ENCODE results near the gene IGSF9.

Gene IGSF9

DNA sequence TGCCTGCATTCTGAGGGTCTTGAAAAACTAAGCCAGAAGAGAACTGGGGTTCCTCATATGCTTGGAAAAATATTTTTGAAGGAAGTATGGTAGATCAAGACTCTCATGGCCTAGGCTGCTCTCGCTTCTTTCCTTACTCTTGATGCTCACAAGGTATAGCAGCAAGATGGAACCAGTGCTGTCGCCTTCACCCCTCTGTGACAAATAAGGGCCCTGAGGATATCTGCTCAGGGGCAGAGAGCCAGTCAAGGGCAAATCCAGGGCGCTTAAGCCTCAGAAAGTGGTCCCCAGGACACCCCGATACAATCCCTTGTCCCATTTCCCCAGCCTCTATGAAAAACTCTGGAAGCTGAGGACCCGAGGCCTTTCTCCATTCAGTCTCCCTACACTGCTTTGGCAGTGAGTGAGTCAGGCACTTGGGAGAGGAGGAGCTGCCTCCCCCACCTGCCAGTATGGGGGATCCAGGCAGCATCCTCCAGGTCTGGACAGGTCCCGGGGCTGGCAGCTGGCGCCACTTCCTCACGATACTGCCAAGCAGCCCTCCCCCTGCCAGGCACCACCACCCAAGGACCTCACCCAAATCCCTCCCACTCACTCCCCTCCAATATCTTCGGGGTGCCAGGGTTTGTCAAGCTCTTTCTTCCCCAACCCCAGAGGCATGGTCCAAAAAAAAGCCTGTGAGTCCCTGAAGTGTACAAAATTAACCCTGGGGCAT, 1.3 kb downstream of the IGSF9 start:
- no peak for DNase-seq (ENCODE audit: extremely low spot score)
- POLR2A ChIA-PET: no interaction called here
- TF ChIP-seq SUZ12 (IDR thresholded peaks at IDR 0.05) (no peak), TARDBP (IDR thresholded peaks at IDR 0.05) (no peak), CTBP1 (IDR thresholded peaks at IDR 0.05; ENCODE audit: borderline replicate concordance) (no peak), LEF1 (IDR thresholded peaks at IDR 0.05; ENCODE audit: borderline replicate concordance) (no peak), ELF4 (IDR thresholded peaks at IDR 0.05) (no peak)
- TF ChIP-seq, protein P1, sequence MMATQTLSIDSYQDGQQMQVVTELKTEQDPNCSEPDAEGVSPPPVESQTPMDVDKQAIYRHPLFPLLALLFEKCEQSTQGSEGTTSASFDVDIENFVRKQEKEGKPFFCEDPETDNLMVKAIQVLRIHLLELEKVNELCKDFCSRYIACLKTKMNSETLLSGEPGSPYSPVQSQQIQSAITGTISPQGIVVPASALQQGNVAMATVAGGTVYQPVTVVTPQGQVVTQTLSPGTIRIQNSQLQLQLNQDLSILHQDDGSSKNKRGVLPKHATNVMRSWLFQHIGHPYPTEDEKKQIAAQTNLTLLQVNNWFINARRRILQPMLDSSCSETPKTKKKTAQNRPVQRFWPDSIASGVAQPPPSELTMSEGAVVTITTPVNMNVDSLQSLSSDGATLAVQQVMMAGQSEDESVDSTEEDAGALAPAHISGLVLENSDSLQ (IDR thresholded peaks at IDR 0.05): no peak
- CTCF ChIA-PET: interaction anchor here (0.8 kb wide), 1 partner anchor 62 kb away, joined by 3 read pairs; no protein-coding TSS in a partner anchor

DNA sequence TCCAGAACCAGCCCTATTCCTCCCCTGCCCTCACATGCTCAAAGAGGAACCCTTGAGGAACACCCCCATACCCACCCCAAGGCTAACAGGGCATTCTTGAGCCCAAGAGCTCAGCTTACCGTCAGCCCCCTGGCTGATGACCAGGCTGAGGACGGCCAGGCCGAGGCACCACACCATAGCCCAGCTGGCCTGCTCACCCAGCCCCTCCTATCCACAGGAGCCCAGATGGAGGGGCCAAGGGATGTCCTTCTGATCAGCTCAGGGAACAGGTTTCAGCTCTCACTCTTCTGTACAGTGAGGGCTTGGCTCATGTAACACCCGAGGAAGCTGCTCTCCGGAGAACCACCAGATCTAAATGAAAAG, 2.2 kb downstream of the IGSF9 start:
- ChIA-PET POLR2A (no interaction called here), CTCF (no interaction called here)
- DNase-seq (ENCODE audit: extremely low spot score): no peak
- TF ChIP-seq ZNF384 (IDR thresholded peaks at IDR 0.05) (no peak), FOXM1 (IDR thresholded peaks at IDR 0.05; ENCODE audit: borderline replicate concordance) (no peak), FOXK2 (IDR thresholded peaks at IDR 0.05) (no peak), SP1 (IDR thresholded peaks at IDR 0.05) (no peak), SUZ12 (IDR thresholded peaks at IDR 0.05) (no peak), ARNT (IDR thresholded peaks at IDR 0.05) (no peak), ELF4 (IDR thresholded peaks at IDR 0.05) (no peak), FOXA1 (IDR thresholded peaks at IDR 0.05) (no peak), CTBP1 (IDR thresholded peaks at IDR 0.05; ENCODE audit: borderline replicate concordance) (no peak), HDGF (IDR thresholded peaks at IDR 0.05; ENCODE audit: borderline replicate concordance) (no peak), TARDBP (IDR thresholded peaks at IDR 0.05) (no peak), NFRKB (IDR thresholded peaks at IDR 0.05) (no peak), L3MBTL2 (conservative IDR thresholded peaks at IDR 0.05) (no peak), LEF1 (IDR thresholded peaks at IDR 0.05; ENCODE audit: borderline replicate concordance) (no peak)
- TF ChIP-seq, protein P1 (IDR thresholded peaks at IDR 0.05): no peak

DNA sequence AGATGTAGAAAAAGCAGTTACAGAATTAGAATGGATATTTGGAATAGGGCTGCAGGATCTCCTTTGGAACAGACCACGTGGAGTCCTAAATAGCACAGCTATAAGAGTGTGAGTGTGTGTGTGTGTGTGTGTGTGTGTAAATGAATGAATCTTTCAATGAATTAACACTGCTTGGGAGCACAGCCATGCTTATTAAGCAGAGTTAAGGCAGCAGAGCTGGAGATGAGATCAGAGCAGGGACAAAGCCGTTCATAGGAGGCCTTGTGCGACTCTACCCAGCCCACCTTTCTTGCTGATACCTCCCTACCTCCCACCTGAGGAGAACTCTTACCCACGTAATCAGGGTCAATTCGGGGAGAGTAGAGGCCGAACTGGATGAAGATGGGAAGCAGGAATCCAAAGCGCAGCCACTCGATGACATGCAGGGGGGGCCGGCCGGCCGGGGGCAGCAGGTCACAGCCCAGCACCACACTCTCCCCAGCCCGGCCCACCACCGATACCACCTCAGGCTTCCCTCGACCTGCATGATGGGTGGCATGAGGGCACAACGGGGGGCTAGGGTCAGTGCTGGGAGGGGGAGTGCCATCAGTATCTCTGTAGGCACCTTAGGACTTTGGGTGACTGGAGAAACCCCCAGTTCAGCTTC, 2.7 kb downstream of the IGSF9 start:
- DNase-seq (ENCODE audit: extremely low spot score): no peak
- ChIA-PET CTCF (no interaction called here), POLR2A (no interaction called here)
- TF ChIP-seq ZNF384 (IDR thresholded peaks at IDR 0.05): no peak
- TF ChIP-seq CTBP1 (IDR thresholded peaks at IDR 0.05; ENCODE audit: borderline replicate concordance): no peak
- no peak for TF ChIP-seq ELF4 (IDR thresholded peaks at IDR 0.05)
- TF ChIP-seq SP1 (IDR thresholded peaks at IDR 0.05): no peak
- TF ChIP-seq BHLHE40 (IDR thresholded peaks at IDR 0.05; ENCODE audit: borderline replicate concordance): no peak

DNA sequence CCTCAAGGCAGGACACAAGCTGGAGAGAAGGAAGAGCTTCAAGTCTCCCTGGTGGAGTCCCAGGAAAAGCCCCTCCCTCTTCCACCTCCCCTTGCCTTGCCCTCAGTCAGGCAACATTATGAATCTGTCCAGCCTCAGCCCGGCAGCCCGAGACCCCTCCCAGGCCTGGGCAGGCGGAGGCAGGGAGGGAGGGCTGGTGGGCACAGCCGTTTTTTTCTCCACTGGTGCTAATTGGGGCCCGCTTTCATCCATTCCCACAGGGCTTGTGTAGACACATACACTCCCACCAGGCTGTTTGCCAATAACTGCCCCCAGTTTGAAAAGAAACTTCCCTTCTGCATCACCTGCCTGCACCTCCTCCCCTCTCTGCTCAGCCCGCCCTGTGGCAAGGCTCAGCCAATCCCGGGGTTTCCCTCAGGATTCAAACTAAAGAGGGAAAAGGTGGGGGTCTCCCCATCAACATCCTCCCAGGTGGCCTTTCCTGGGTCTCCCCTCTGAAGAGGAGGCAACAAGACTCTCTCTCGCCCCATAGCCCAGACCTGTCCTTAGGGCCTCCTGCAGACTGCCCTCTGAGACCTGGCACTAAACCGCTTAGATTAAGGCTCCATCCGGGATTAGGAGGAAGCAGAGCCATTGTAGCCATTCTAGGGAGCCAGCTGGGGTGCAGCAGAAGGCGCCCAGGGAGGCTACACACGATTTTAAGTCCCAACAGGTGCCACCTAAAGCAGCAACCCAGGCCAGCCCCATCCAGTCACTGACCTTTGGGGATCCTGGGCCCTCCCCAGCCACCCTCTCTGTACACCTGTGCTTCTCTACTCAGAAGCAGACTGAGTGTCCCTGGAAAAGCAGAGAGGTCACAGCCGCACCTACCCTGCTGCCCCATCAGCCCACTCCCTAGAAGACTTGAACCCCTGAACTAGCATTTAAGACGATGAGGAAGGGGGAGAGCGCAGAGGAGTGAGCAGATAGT, 3.5 kb downstream of the IGSF9 start:
- no peak for DNase-seq (ENCODE audit: extremely low spot score)
- TF ChIP-seq NFRKB (IDR thresholded peaks at IDR 0.05) (no peak), ARNT (IDR thresholded peaks at IDR 0.05) (no peak), SUZ12 (IDR thresholded peaks at IDR 0.05) (no peak), FOXM1 (IDR thresholded peaks at IDR 0.05; ENCODE audit: borderline replicate concordance) (no peak), ZNF384 (IDR thresholded peaks at IDR 0.05) (no peak), FOXK2 (IDR thresholded peaks at IDR 0.05) (no peak), ELF4 (IDR thresholded peaks at IDR 0.05) (no peak), L3MBTL2 (conservative IDR thresholded peaks at IDR 0.05) (no peak), SP1 (IDR thresholded peaks at IDR 0.05) (no peak), LEF1 (IDR thresholded peaks at IDR 0.05; ENCODE audit: borderline replicate concordance) (no peak), FOXA1 (IDR thresholded peaks at IDR 0.05) (no peak), HDGF (IDR thresholded peaks at IDR 0.05; ENCODE audit: borderline replicate concordance) (no peak), TARDBP (IDR thresholded peaks at IDR 0.05) (no peak), BHLHE40 (IDR thresholded peaks at IDR 0.05; ENCODE audit: borderline replicate concordance) (no peak), CTBP1 (IDR thresholded peaks at IDR 0.05; ENCODE audit: borderline replicate concordance) (no peak)
- TF ChIP-seq, protein P1 (IDR thresholded peaks at IDR 0.05): no peak
- ChIA-PET POLR2A (interaction anchor here (1.2 kb wide), 1 partner anchor 16 kb away, joined by 3 read pairs; the partner anchor contains the start of gene TAGLN2), CTCF (no interaction called here)

DNA sequence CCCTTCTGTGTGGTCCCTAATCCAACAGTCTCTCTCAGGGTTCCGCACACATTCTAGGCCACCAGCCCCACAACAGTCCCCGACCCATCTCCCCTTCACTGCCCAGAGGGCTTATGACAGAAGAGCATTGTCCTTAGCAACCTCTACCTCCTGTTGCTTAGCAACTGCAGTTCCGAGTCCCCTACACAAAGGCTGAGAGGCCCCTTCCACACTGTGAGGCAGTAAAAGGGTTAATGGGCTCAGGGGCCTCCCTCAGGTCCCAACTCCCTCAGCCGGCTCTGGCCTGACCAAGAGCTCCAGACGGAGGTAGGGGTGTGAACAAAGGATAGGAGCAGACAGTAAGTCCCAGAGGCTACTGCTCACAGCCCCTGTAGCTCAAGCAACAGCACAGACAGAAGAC, 4.3 kb downstream of the IGSF9 start:
- CTCF ChIA-PET: no interaction called here
- no peak for DNase-seq (ENCODE audit: extremely low spot score)
- POLR2A ChIA-PET: interaction anchor here (1.2 kb wide), 1 partner anchor 16 kb away, joined by 3 read pairs; the partner anchor contains the start of gene TAGLN2
- TF ChIP-seq TARDBP (IDR thresholded peaks at IDR 0.05): no peak
- TF ChIP-seq BHLHE40 (IDR thresholded peaks at IDR 0.05; ENCODE audit: borderline replicate concordance): no peak
- TF ChIP-seq ARNT (IDR thresholded peaks at IDR 0.05): no peak
- no peak for TF ChIP-seq NFRKB (IDR thresholded peaks at IDR 0.05)
- no peak for TF ChIP-seq FOXA1 (IDR thresholded peaks at IDR 0.05)
- TF ChIP-seq SUZ12 (IDR thresholded peaks at IDR 0.05): no peak
- TF ChIP-seq ELF4 (IDR thresholded peaks at IDR 0.05): no peak
- TF ChIP-seq FOXK2 (IDR thresholded peaks at IDR 0.05): no peak
- TF ChIP-seq FOXM1 (IDR thresholded peaks at IDR 0.05; ENCODE audit: borderline replicate concordance): no peak
- TF ChIP-seq CTBP1 (IDR thresholded peaks at IDR 0.05; ENCODE audit: borderline replicate concordance): no peak
- TF ChIP-seq SP1 (IDR thresholded peaks at IDR 0.05): no peak
- TF ChIP-seq L3MBTL2 (conservative IDR thresholded peaks at IDR 0.05): no peak
- TF ChIP-seq, protein P1 (IDR thresholded peaks at IDR 0.05): no peak
